Measurements from ENCODE around the gene KAT6B. TPM values are rescaled to one million over a fixed set of nuclear protein-coding genes. Genes with fewer than 3 reads are reported as not detected.

KAT6B gene
- total RNA-seq, 8 experiments from 2014 or later, result 13.2 to 52.3 (median 20.8) TPM

GRCh38 chr10:74960670-74961069, 134.3 kb downstream of the KAT6B start:
- H3K27ac ChIP-seq, result peak overlapping the region in 1 of 2 donors; percentile 13
- in situ Hi-C loops (cut with MboI; ENCODE audit: low pct_unique_long_range_greater_than_20kb in 2 of 9, low sequenced_read_pairs in 9 of 9, unreplicated experiment in 9 of 9), result no loop called here

GRCh38 chr10:74962517-74962916, 136.1 kb downstream of the KAT6B start:
- 29 to 93% (median 82%) methylated on average over 1 to 4 of the region's 4 CpGs; no CpG with 5 or more reads in 2 of the 10 experiments for WGBS, 10 experiments
- Histone ChIP-seq H3K4me1 (replicated peaks in 1 of 2) (peaks cover 25 to 66% of the 10 kb centered on the region in 2 donors), H3K27ac (no peak overlapping the region), H3K4me3 (no peak overlapping the region)
- in situ Hi-C loops (cut with MboI; ENCODE audit: low pct_unique_long_range_greater_than_20kb in 2 of 9, low sequenced_read_pairs in 9 of 9, unreplicated experiment in 9 of 9), result no loop called here
- no peak for ATAC-seq (replicated peaks in 6 of 8)

More at GRCh38 chr10:74960670-74961069, 134.3 kb downstream of the KAT6B start:
- H3K4me1 ChIP-seq (replicated peaks in 1 of 2), result peaks cover 27 to 79% of the 10 kb centered on the region in 2 donors
- WGBS, 10 experiments, result 33 to 100% (median 100%) methylated on average over 1 to 2 of the region's 2 CpGs; no CpG with 5 or more reads in 1 of the 10 experiments
- no peak for ATAC-seq (replicated peaks in 6 of 8)
- H3K4me3 ChIP-seq, result no peak overlapping the region

DNA sequence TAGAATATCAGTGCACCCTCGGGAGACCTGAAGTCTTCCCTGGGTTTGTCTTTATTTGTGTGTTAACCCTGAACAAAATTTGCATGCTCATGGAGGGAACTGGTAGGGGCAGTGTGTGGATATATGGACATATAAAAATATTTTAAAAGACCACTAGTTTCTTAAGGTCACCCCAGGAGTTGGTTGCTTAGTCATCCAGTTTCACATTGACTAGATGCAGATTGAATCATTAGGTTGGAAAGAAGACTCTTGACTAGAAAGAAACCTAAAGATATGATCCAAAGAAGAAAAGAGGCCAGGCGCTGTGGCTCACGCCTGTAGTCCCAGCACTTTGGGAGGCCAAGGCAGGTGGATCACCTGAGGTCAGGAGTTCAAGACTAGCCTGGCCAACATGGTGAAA, 137.1 kb downstream of the KAT6B start:
- no peak for ATAC-seq (replicated peaks in 6 of 8)
- in situ Hi-C loops (cut with MboI; ENCODE audit: low pct_unique_long_range_greater_than_20kb in 2 of 9, low sequenced_read_pairs in 9 of 9, unreplicated experiment in 9 of 9), result no loop called here
- Histone ChIP-seq H3K4me1 (replicated peaks in 1 of 2) (peaks cover 23 to 66% of the 10 kb centered on the region in 2 donors), H3K4me3 (no peak overlapping the region), H3K27ac (peak overlapping the region in 1 of 2 donors; percentile 12)
- 50 to 100% (median 92%) methylated on average over 1 of the region's 3 CpGs; no CpG with 5 or more reads in 2 of the 10 experiments for WGBS, 10 experiments

DNA sequence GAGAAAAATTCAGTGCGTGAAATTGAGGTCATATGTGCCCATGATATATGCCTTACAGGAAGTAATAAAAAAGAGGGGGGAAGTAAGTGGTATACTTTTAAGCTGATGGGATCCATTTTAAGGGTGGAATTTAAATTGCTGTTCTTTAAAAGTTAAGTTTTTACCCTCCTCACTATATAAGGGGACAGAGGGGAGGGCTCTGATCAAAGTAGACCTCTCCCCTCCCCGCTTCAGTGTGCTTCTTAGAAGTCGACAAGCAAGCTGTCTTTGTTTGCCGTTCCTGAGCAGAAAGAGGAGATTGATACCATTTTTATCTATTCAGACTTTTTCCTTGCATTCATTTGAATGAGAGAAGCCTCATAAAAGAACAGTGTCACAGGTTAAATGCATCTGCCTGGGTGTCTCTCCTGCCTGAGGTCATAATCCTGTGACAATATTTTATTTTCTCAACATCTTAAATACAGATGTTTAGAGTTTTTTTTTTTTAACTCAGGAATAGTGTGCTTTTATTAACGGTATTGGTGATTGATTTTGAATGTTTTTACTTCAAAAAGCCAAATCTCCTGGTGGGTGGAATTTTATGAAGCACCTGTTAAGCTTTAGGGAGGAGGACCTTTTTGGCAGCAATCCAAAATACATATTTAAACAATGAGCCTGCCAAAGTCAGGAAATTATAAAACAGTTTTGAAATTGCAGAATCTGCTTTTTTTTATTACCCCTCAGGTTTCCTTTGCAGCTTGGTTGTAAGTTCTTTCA, 141.7 kb downstream of the KAT6B start:
- Histone ChIP-seq H3K4me1 (replicated peaks in 1 of 2) (peaks cover 18 to 35% of the 10 kb centered on the region in 2 donors), H3K27ac (no peak overlapping the region), H3K4me3 (no peak overlapping the region)
- WGBS, 10 experiments, result 0 to 89% (median 33%) methylated on average over 2 to 5 of the region's 5 CpGs
- ATAC-seq (replicated peaks in 6 of 8), result peak in 6 of 8 experiments; percentile 55 to 77 (median 61)
- in situ Hi-C loops (cut with MboI; ENCODE audit: low pct_unique_long_range_greater_than_20kb in 2 of 9, low sequenced_read_pairs in 9 of 9, unreplicated experiment in 9 of 9), result no loop called here

GRCh38 chr10:74968667-74969061, 142.3 kb downstream of the KAT6B start:
- in situ Hi-C loops (cut with MboI; ENCODE audit: low pct_unique_long_range_greater_than_20kb in 2 of 9, low sequenced_read_pairs in 9 of 9, unreplicated experiment in 9 of 9), result no loop called here
- Histone ChIP-seq H3K27ac (no peak overlapping the region), H3K4me3 (no peak overlapping the region), H3K4me1 (replicated peaks in 1 of 2) (peaks cover 18 to 30% of the 10 kb centered on the region in 2 donors)
- 0 to 100% (median 77%) methylated on average over 1 to 4 of the region's 4 CpGs; no CpG with 5 or more reads in 4 of the 10 experiments for WGBS, 10 experiments
- ATAC-seq (replicated peaks in 6 of 8), result peak in 2 of 8 experiments; percentile 30 to 60

DNA sequence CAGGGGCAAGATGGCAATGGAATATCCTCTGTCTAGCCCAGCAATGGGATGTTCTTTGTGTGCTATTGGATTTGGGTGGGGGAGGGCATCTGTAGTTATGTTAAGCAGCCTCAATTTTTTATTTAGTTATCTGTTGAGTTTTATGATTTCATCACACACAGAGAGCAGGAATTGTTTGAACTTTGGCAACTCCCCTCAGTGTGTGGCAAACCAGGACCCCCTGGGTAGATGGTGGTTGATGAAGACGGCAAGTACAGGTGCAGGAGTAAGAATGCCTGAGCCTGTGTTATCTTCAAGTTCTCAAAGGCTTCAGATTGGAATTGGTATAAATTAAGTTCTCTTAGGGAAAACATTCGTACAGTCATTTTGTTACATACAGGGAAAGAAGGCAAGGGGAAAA, 142.7 kb downstream of the KAT6B start:
- no peak overlapping the region for H3K27ac ChIP-seq
- WGBS, 10 experiments, result 56 to 100% (median 100%) methylated on average over 1 to 2 of the region's 2 CpGs; no CpG with 5 or more reads in 1 of the 10 experiments
- no peak for ATAC-seq (replicated peaks in 6 of 8)
- in situ Hi-C loops (cut with MboI; ENCODE audit: low pct_unique_long_range_greater_than_20kb in 2 of 9, low sequenced_read_pairs in 9 of 9, unreplicated experiment in 9 of 9), result no loop called here
- H3K4me1 ChIP-seq (replicated peaks in 1 of 2), result peaks cover 18 to 27% of the 10 kb centered on the region in 2 donors
- no peak overlapping the region for H3K4me3 ChIP-seq

DNA sequence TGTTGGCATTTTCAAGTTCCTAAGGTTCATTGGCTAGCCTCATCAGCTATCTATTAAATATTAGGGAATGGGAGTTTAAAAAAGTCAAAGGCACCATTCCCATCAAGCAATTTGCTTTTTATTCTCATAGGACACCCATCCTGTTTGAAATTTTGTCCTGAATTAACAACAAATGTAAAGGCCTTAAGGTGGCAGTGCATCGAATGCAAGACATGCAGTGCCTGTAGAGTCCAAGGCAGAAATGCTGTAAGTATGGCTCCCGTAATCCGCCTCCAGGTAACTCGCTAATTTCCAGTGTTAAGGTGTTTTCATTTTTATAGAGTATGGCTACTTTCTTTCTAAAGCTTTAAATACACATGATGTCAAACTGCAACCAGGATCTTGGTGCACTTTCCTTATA, 143.1 kb downstream of the KAT6B start:
- H3K4me3 ChIP-seq, result no peak overlapping the region
- H3K27ac ChIP-seq, result no peak overlapping the region
- in situ Hi-C loops (cut with MboI; ENCODE audit: low pct_unique_long_range_greater_than_20kb in 2 of 9, low sequenced_read_pairs in 9 of 9, unreplicated experiment in 9 of 9), result no loop called here
- ATAC-seq (replicated peaks in 6 of 8), result no peak
- WGBS, 10 experiments, result 66 to 100% (median 94%) methylated on average over 1 to 4 of the region's 4 CpGs; no CpG with 5 or more reads in 1 of the 10 experiments
- H3K4me1 ChIP-seq (replicated peaks in 1 of 2), result peaks cover 18 to 27% of the 10 kb centered on the region in 2 donors

DNA sequence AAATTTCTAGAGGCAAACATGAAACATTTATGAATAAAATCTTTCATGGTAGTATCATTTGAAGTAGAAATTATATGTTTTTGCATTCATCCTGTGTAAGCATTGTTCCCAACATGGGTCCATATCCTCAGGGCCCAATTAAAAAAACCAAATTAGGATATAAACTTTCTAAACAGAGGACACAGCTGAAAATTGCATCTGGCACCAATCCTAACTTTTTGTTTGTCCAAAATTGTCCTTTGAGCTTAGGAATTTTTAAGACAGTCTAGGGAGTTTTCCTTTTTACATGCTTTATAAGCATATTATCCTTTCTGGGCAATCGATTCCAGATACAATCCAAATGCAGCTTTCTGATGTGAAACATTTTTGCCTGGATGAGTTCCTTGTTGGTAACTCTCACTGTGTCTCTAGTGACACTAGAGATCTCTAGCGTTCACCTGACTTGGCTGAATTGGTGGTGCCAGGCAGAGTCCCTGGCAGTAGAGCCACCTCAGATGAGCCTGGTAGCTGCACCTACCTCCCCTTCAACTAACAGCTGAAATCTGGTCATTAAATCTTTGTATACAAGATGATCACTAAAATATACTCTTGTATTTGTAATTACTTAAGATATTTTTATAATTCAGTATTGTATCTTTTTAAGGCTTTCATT, 147.5 kb downstream of the KAT6B start:
- 0 to 100% (median 69%) methylated on average over 1 to 2 of the region's 2 CpGs; no CpG with 5 or more reads in 2 of the 10 experiments for WGBS, 10 experiments
- no peak for ATAC-seq (replicated peaks in 6 of 8)
- Histone ChIP-seq H3K27ac (no peak overlapping the region), H3K4me3 (no peak overlapping the region), H3K4me1 (replicated peaks in 1 of 2) (peaks cover 8 to 11% of the 10 kb centered on the region in 2 donors)
- in situ Hi-C loops (cut with MboI; ENCODE audit: low pct_unique_long_range_greater_than_20kb in 2 of 9, low sequenced_read_pairs in 9 of 9, unreplicated experiment in 9 of 9), result no loop called here

DNA sequence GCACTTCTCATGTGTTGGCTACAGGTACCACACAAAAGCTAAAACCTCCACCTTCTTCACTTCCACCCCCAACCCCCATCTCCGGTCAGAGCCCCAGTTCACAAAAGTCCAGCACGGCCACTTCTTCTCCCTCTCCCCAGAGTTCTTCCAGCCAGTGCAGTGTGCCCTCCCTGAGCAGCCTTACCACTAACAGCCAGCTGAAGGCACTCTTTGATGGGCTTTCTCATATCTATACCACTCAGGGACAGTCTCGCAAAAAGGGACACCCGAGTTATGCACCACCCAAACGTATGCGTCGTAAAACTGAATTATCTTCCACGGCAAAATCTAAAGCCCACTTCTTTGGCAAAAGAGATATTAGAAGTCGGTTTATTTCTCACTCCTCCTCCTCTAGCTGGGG, 149.4 kb downstream of the KAT6B start:
- no peak for ATAC-seq (replicated peaks in 6 of 8)
- Histone ChIP-seq H3K4me1 (replicated peaks in 1 of 2) (no peaks in the 10 kb centered on the region), H3K4me3 (no peak overlapping the region), H3K27ac (no peak overlapping the region)
- in situ Hi-C loops (cut with MboI; ENCODE audit: low pct_unique_long_range_greater_than_20kb in 2 of 9, low sequenced_read_pairs in 9 of 9, unreplicated experiment in 9 of 9), result no loop called here
- 93 to 100% (median 98%) methylated on average over 1 to 7 of the region's 9 CpGs; no CpG with 5 or more reads in 1 of the 10 experiments for WGBS, 10 experiments

GRCh38 chr10:74976565-74976964, 150.2 kb downstream of the KAT6B start:
- Histone ChIP-seq H3K4me1 (replicated peaks in 1 of 2) (no peaks in the 10 kb centered on the region), H3K4me3 (no peak overlapping the region), H3K27ac (no peak overlapping the region)
- peak in 1 of 8 experiments; percentile 19 for ATAC-seq (replicated peaks in 6 of 8)
- WGBS, 10 experiments, result 71 to 100% (median 93%) methylated on average over 1 to 6 of the region's 6 CpGs
- in situ Hi-C loops (cut with MboI; ENCODE audit: low pct_unique_long_range_greater_than_20kb in 2 of 9, low sequenced_read_pairs in 9 of 9, unreplicated experiment in 9 of 9), result no loop called here

DNA sequence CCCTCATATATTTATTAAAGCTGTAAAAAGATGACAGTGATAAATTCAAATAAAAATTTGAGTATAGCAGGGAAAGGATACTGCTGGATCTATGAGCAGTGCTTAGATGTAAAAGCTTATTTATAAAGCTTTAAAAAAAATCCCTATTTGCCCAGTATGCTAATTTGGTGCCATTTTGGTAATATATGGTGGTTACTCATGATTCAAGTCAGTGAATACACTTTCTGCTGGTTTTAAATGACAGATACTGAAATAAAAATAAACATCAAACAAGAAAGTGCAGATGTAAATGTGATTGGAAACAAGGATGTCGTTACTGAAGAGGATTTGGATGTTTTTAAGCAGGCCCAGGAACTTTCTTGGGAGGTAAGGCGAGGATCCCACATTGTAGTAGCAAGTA, 150.7 kb downstream of the KAT6B start:
- in situ Hi-C loops (cut with MboI; ENCODE audit: low pct_unique_long_range_greater_than_20kb in 2 of 9, low sequenced_read_pairs in 9 of 9, unreplicated experiment in 9 of 9), result no loop called here
- H3K4me1 ChIP-seq (replicated peaks in 1 of 2), result no peaks in the 10 kb centered on the region
- ATAC-seq (replicated peaks in 6 of 8), result no peak
- H3K4me3 ChIP-seq, result no peak overlapping the region
- H3K27ac ChIP-seq, result no peak overlapping the region
- WGBS, 10 experiments, result 75 to 100% (median 95%) methylated on average over 1 to 2 of the region's 2 CpGs; no CpG with 5 or more reads in 2 of the 10 experiments

DNA sequence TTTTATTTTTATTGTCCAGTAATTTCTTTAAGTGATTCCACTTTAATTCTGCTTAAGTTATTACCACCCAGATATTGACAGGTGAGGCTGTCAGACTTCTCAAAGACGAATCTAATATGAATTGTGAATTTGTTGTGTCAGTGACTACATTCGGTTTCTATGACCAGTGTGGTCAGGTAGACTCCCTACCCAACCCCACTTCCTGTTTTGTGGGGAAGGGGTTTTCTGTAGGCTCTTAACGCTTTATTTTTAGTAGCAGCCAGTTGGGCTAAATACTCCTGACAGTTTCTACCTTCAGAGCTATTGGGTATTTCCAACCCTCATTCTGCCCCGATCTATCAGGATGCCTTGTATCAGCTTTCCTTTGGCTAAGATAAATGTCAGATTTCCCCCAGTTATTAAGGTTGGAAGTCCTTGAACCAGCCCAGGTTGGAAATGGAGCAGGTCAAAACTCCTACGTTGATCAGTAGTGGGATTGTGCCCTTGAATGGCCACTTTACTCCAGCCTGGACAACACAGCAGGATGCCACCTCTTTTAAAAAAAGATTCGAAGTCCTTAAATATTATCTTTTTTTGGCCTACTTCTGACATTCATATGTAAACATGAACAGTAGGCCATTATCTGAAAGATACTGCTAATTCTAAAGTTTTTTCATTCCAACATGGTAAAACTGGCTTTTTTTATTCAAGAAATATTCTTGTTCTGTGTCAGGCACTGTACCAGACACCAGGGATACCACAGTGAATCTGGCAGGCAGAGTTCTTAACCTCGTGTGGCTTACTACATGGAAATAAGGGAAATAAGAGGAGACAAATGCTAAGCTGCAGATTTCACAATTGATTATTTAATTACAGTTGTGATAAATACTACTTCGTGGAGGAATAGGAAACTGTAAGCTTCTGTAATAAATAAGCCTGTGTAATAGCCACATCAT, 151.8 kb downstream of the KAT6B start:
- no peaks in the 10 kb centered on the region for H3K4me1 ChIP-seq (replicated peaks in 1 of 2)
- H3K4me3 ChIP-seq, result no peak overlapping the region
- in situ Hi-C loops (cut with MboI; ENCODE audit: low pct_unique_long_range_greater_than_20kb in 2 of 9, low sequenced_read_pairs in 9 of 9, unreplicated experiment in 9 of 9), result no loop called here
- no peak for ATAC-seq (replicated peaks in 6 of 8)
- H3K27ac ChIP-seq, result no peak overlapping the region
- 82 to 100% (median 95%) methylated on average over 2 to 8 of the region's 8 CpGs for WGBS, 10 experiments
